Kidney tubule cell (primary cell): ENCODE results near the gene PRKCSH.
"Not testable (repeated sequence)": the region's sequence is repeated elsewhere in the genome, so short reads cannot be mapped to it uniquely, and the experiment has no call there.

Source experiments
- DNase-seq: peaks from one replicate; pipeline ENCODE4 v3.0.0-alpha.2; 2018; ENCODE audit warnings: low spot score

Gene PRKCSH

GRCh38 chr19:11448923-11449554 lies 13.6 kb downstream of the PRKCSH start:
- no peak for DNase-seq

- DNase-seq: no peak
Observed at GRCh38 chr19:11450570-11451326, 15.3 kb downstream of the PRKCSH start.

GRCh38 chr19:11451327-11451870 lies 16.0 kb downstream of the PRKCSH start:
- DNase-seq: no peak

GRCh38 chr19:11451871-11452619 lies 16.6 kb downstream of the PRKCSH start:
- no peak for DNase-seq

- no peak for DNase-seq
Observed at GRCh38 chr19:11452620-11453310, 17.3 kb downstream of the PRKCSH start.

GRCh38 chr19:11453468-11454341 lies 18.3 kb downstream of the PRKCSH start:
- no peak for DNase-seq

- not testable (repeated sequence) for DNase-seq
Observed at GRCh38 chr19:11455233-11455554, 19.8 kb downstream of the PRKCSH start.

GRCh38 chr19:11456659-11457058 lies 21.2 kb downstream of the PRKCSH start:
- no peak for DNase-seq

GRCh38 chr19:11457115-11457514 lies 21.7 kb downstream of the PRKCSH start:
- DNase-seq: no peak

- no peak for DNase-seq
Observed at GRCh38 chr19:11457831-11458230, 22.4 kb downstream of the PRKCSH start.

- DNase-seq: no peak
Observed at GRCh38 chr19:11458236-11458900, 22.9 kb downstream of the PRKCSH start.

GRCh38 chr19:11458912-11459311 lies 23.5 kb downstream of the PRKCSH start:
- DNase-seq: not testable (repeated sequence)

GRCh38 chr19:11460207-11460606 lies 24.8 kb downstream of the PRKCSH start:
- no peak for DNase-seq

GRCh38 chr19:11461453-11461852 lies 26.0 kb downstream of the PRKCSH start:
- no peak for DNase-seq

- no peak for DNase-seq
Observed at GRCh38 chr19:11463391-11463790, 28.0 kb downstream of the PRKCSH start.

- no peak for DNase-seq
Observed at GRCh38 chr19:11464333-11465265, 29.2 kb downstream of the PRKCSH start.

GRCh38 chr19:11465600-11465999 lies 30.2 kb downstream of the PRKCSH start:
- no peak for DNase-seq

GRCh38 chr19:11468266-11468845 lies 32.9 kb downstream of the PRKCSH start:
- DNase-seq: not testable (repeated sequence)

- no peak for DNase-seq
Observed at GRCh38 chr19:11473725-11474124, 38.3 kb downstream of the PRKCSH start.
